Small intestine (tissue), 7 donors: Measurements from ENCODE around the gene ARID5B. TPM values are rescaled to one million over a fixed set of nuclear protein-coding genes. Genes with fewer than 3 reads are reported as not detected.

Source experiments
- DNase-seq, 2 donors: peaks; one replicate each; pipeline versions ENCODE4 v3.0.0 to v3.0.0-alpha.2; 2013
- FAIRE-seq: peaks from 2 replicates; lab custom pipeline; 2012; peaks lifted over from hg19 to GRCh38; lab: Jason Lieb, UNC
- H3K27ac ChIP-seq, 3 donors: one replicate each; pipeline ENCODE4 v1.5.1; 2013; ENCODE audit warnings: low read length in 2 of 3, mild to moderate bottlenecking in 2 of 3, control low read depth in 1 of 3, inconsistent platforms in 1 of 3, low read depth in 1 of 3, moderate library complexity in 1 of 3
- H3K27me3 ChIP-seq, 3 donors: one replicate each; pipeline ENCODE4 v1.6.1; 2013; ENCODE audit warnings: low read length in 3 of 3, inconsistent platforms in 1 of 3; ENCODE audit not compliant: control insufficient read depth in 3 of 3, insufficient read depth in 3 of 3
- H3K36me3 ChIP-seq, 3 donors: one replicate each; pipeline ENCODE4 v1.6.1; 2013; ENCODE audit warnings: low read length in 3 of 3, inconsistent platforms in 1 of 3, low read depth in 1 of 3, mild to moderate bottlenecking in 1 of 3, moderate library complexity in 1 of 3; ENCODE audit not compliant: control insufficient read depth in 3 of 3, insufficient read depth in 2 of 3
- H3K4me1 ChIP-seq, 3 donors: one replicate each; pipeline ENCODE4 v1.6.1; 2013; ENCODE audit warnings: low read length in 2 of 3, inconsistent platforms in 1 of 3, low read depth in 1 of 3, mild to moderate bottlenecking in 1 of 3, moderate library complexity in 1 of 3; ENCODE audit not compliant: control insufficient read depth in 3 of 3, insufficient read depth in 2 of 3
- H3K4me3 ChIP-seq, 3 donors: one replicate each; pipeline ENCODE4 v1.5.1; 2013; ENCODE audit warnings: low read length in 3 of 3, control low read depth in 1 of 3, inconsistent platforms in 1 of 3, low read depth in 1 of 3, mild to moderate bottlenecking in 1 of 3, moderate library complexity in 1 of 3
- H3K9me3 ChIP-seq, 2 donors: one replicate each; pipeline ENCODE4 v1.6.1; 2013; ENCODE audit warnings: low read depth in 1 of 2, low read length in 1 of 2; ENCODE audit not compliant: control insufficient read depth in 2 of 2, insufficient read depth in 1 of 2
- WGBS, 3 donors: extraction: QIAGEN DNeasy Blood & Tissue Kit; methylation state at CpG; one replicate each; pipeline ENCODE4 v1.1.7; 2013; 5-methylcytosine and 5-hydroxymethylcytosine counted together
- polyA plus RNA-seq, 4 donors: library from polyadenylated mRNA; stranded (reverse) in 3 of 4; unstranded in 1 of 4; fragments of 200-250 nt in 3 of 4; fragments of 120-200 nt in 1 of 4; gene quantifications; one replicate each; pipeline versions ENCODE4 v1.2.1 to v1.2.3, GENCODE V29; 2013
- donor health status: healthy with polysubstance abuse.
- donor health status: control.
- donor health status: control.
- donor health status: Bipolar disorder and iron deficiency.
- donor health status: healthy.

Gene ARID5B
- polyA plus RNA-seq, 4 donors: 1.1 to 24.6 (median 6.7) TPM

DNA sequence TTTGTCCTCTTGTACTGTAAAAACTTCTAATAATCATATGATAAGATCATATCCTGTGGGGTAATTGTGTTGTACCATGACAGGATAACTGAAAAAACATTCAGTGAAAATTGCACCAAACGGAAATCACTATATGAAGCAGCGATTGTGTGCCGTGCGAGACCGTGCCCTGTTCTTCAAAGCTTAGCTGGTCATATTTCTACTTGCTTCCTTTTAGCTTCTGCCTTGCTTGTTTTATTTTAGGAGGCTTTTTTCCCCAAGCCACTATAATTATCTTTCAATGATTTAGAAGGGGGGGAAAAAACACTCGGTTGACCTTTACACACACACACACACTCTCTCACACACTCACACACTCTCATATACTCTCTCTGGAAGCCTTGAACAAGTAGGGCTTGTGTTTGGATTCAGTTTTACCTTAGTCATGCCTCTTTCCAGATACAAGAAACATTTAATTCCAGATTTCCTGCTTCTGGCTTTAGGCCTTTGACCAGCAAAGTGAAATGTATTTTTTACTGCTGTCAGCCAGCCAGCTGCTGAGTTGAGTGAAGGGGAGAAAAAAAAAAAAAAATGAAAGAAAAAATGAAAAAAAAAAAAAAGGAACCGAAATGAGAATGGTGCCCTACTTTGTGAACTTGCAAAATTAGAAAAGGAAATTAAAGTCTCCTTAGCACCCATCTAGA is 181.4 kb downstream of the ARID5B start:
- H3K4me3 ChIP-seq: no peak overlapping the region
- peak overlapping the region; percentile 72 to 96 (median 78) for H3K27ac ChIP-seq
- H3K36me3 ChIP-seq: peaks cover 3 to 22% (median 11%) of the 10 kb centered on the region in 3 donors
- WGBS, 3 donors: 1 to 8% (median 7%) methylated on average over 7 of the region's 7 CpGs
- no peaks in the 10 kb centered on the region for H3K9me3 ChIP-seq
- DNase-seq (peak; percentile 59 to 75), FAIRE-seq (no peak)
- peaks cover 9 to 35% (median 19%) of the 10 kb centered on the region in 3 donors for H3K4me1 ChIP-seq
- H3K27me3 ChIP-seq: no peaks in the 10 kb centered on the region

DNA sequence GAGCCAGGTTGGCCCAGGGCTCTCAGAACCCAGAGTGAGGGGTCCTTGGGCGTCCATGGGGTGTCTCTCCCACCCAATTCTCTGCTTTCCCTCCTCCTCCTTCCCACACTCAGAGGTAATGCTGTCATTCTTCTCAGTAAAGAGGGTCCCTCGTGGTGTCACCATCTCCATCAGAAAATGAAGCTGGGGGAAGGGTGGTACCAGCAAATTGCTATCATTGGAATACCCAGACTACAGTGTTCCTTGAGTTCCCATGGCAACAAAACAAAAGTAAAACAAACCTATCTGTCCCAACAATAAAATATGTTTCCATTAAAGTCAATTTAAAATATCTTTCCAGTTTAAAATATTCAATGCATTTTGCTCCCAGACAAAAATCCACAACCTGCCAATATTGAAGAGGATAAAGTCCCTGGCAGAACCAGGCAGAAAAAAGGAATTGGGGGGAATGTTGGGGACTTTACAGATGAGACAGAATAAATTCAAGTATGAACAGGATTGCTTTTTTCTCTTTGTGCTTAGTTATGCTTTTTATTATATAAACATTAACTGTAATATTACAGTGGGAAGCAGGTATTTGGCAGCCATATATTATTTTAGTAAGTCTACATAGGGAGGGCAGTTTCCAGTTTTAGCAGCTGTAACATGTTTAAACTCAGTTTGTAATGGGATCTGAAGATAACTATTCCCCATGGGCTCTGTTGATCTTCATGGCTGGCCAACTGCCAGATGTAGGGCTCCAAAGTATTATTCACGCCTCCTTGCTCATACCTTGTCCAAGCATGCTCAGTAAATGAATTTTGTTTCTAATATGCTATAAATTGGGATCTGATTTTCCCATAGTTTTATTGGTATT is 182.1 kb downstream of the ARID5B start:
- peaks cover 9 to 40% (median 19%) of the 10 kb centered on the region in 3 donors for H3K4me1 ChIP-seq
- DNase-seq: peak; percentile 74 to 78
- H3K36me3 ChIP-seq: peaks cover 3 to 21% (median 13%) of the 10 kb centered on the region in 3 donors
- no peaks in the 10 kb centered on the region for H3K9me3 ChIP-seq
- H3K4me3 ChIP-seq: no peak overlapping the region
- peak overlapping the region; percentile 72 to 96 (median 78) for H3K27ac ChIP-seq
- no peaks in the 10 kb centered on the region for H3K27me3 ChIP-seq
- WGBS, 3 donors: 25 to 33% (median 31%) methylated on average over 3 of the region's 3 CpGs
- no peak for FAIRE-seq

DNA sequence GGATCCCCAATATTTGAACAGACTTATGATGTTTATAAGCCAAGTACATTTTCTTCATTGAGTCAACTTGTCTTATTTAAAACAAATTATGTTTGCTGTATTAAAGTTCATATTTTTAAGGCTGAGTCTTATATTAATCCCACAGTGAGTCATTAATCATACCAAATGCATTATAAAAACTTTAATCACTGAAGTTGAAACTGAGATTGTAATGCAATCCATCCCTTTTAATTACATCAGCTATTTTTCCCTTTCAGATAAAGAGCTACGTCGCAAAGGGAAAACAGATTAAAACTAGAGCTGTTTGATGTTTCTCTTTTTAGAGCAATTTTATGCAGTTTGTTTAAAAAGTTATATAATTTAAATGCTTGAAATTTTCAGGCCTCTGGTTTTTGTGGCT is 183.0 kb downstream of the ARID5B start:
- peaks cover 9 to 40% (median 19%) of the 10 kb centered on the region in 3 donors for H3K4me1 ChIP-seq
- WGBS, 3 donors: 16 to 39% (median 24%) methylated on average over 2 of the region's 2 CpGs
- H3K27me3 ChIP-seq: no peaks in the 10 kb centered on the region
- peak overlapping the region in 2 of 3 donors; percentile 19 to 72 for H3K27ac ChIP-seq
- no peaks in the 10 kb centered on the region for H3K9me3 ChIP-seq
- FAIRE-seq (peak; percentile 92), DNase-seq (peak in 1 of 2 donors; percentile 73)
- no peak overlapping the region for H3K4me3 ChIP-seq
- peaks cover 1 to 21% (median 11%) of the 10 kb centered on the region in 3 donors for H3K36me3 ChIP-seq

DNA sequence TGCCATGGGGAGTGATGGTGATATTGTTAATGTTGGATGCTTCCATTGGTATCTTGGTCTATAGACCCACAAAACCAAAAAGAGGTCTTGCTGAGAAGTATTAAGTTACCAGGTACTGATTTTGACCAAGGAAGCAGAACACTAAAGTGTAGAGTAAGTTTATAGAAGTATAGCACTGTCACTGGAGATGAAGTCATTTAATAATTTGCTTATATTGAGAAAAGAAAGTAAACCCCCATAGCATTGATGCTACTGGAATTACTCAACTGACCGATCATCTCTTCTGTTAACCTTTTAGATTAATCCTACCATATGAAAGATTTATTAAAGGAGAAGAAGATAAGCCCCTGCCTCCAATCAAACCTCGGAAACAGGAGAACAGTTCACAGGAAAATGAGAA is 183.9 kb downstream of the ARID5B start:
- no peak overlapping the region for H3K4me3 ChIP-seq
- FAIRE-seq: no peak
- H3K4me1 ChIP-seq: peaks cover 9 to 40% (median 19%) of the 10 kb centered on the region in 3 donors
- H3K9me3 ChIP-seq: no peaks in the 10 kb centered on the region
- H3K36me3 ChIP-seq: peaks cover 0 to 17% (median 11%) of the 10 kb centered on the region in 3 donors
- DNase-seq: no peak
- 84 to 85% (median 85%) methylated on average over 2 of the region's 2 CpGs for WGBS, 3 donors
- no peaks in the 10 kb centered on the region for H3K27me3 ChIP-seq
- no peak overlapping the region for H3K27ac ChIP-seq

DNA sequence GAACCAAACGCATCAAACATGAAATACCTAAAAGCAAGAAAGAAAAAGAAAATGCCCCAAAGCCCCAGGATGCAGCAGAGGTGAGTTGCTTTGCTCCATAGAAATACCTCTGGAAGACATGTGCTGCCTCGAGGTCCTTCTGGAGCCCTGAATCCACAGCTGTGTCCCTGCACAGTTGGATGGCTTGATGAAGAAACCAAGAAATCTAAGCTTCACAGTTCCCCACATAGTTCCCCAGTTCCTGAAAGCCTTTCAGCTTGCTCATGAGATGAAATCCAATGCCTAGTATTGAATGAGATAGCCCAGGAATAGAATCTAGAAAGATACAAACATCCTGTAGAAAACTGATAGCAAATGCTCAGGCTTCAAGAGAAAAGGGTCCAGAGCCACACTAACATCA is 184.3 kb downstream of the ARID5B start:
- Histone ChIP-seq H3K27ac (no peak overlapping the region), H3K36me3 (peaks cover 2 to 18% (median 13%) of the 10 kb centered on the region in 3 donors), H3K4me3 (no peak overlapping the region), H3K4me1 (peaks cover 9 to 40% (median 19%) of the 10 kb centered on the region in 3 donors), H3K9me3 (no peaks in the 10 kb centered on the region), H3K27me3 (no peaks in the 10 kb centered on the region)
- FAIRE-seq (no peak), DNase-seq (no peak)
- WGBS, 3 donors: 89 to 98% (median 91%) methylated on average over 2 of the region's 2 CpGs

DNA sequence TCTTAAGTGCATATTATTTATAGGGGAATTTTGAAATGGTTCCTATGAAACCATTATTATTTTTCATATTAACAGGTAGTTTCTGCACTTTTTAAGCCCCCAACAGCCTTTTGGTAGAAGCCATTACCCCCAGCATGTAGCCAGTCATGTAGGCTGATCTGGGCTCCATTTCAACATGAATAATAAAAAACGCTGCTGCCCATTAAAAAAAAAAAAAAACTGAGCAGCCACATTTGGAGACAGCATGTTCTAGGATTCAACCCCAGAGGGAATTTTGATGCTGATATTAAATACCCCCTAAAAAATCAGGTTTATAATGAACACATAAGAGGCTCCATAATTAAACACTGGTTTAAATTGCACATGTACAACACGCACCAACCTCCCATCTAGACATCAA is 185.8 kb downstream of the ARID5B start:
- FAIRE-seq (no peak), DNase-seq (no peak)
- Histone ChIP-seq H3K9me3 (no peaks in the 10 kb centered on the region), H3K4me3 (no peak overlapping the region), H3K36me3 (peaks cover 6 to 33% (median 17%) of the 10 kb centered on the region in 3 donors), H3K27ac (no peak overlapping the region), H3K4me1 (peaks cover 7 to 25% (median 10%) of the 10 kb centered on the region in 3 donors), H3K27me3 (no peaks in the 10 kb centered on the region)
- WGBS, 3 donors: 82 to 90% (median 87%) methylated on average over 2 of the region's 2 CpGs

DNA sequence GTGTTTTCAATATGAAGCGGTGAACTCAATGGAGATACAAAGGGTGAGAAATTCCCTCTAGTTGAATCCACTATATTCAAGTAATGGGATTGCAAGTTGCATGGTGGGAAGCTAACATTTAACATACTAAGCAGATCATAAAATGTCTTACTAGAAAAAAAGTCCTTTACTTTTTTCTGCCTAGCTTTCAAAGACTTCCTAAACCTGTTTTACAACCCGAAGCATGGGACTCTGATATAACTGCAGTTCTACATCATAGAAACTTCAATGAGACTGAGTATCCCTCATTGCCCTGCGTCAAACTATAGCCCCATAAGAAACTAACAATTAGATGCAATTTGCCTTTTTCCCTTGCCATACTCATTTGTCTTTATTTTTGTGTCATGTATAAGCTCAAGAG is 187.3 kb downstream of the ARID5B start:
- Histone ChIP-seq H3K27me3 (no peaks in the 10 kb centered on the region), H3K4me3 (no peak overlapping the region), H3K9me3 (no peaks in the 10 kb centered on the region), H3K4me1 (peaks cover 3 to 22% (median 4%) of the 10 kb centered on the region in 3 donors), H3K27ac (peak overlapping the region in 1 of 3 donors; percentile 8), H3K36me3 (peaks cover 6 to 43% (median 17%) of the 10 kb centered on the region in 3 donors)
- DNase-seq (peak in 1 of 2 donors; percentile 50), FAIRE-seq (no peak)
- 78 to 92% (median 85%) methylated on average over 3 of the region's 3 CpGs for WGBS, 3 donors

DNA sequence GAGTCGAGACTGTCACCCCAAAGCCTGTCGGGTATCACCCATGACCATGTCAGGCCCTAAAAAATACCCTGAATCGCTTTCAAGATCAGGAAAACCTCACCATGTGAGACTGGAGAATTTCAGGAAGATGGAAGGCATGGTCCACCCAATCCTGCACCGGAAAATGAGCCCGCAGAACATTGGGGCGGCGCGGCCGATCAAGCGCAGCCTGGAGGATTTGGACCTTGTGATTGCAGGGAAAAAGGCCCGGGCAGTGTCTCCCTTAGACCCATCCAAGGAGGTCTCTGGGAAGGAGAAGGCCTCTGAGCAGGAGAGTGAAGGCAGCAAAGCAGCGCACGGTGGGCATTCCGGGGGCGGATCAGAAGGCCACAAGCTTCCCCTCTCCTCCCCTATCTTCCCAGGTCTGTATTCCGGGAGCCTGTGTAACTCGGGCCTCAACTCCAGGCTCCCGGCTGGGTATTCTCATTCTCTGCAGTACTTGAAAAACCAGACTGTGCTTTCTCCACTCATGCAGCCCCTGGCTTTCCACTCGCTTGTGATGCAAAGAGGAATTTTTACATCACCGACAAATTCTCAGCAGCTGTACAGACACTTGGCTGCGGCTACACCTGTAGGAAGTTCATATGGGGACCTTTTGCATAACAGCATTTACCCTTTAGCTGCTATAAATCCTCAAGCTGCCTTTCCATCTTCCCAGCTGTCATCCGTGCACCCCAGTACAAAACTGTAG is 191.0 kb downstream of the ARID5B start:
- peaks cover 0 to 21% (median 0%) of the 10 kb centered on the region in 3 donors for H3K4me1 ChIP-seq
- peaks cover 6 to 29% (median 11%) of the 10 kb centered on the region in 3 donors for H3K36me3 ChIP-seq
- no peak for DNase-seq
- no peak overlapping the region for H3K4me3 ChIP-seq
- WGBS, 3 donors: 94 to 98% (median 96%) methylated on average over 22 of the region's 22 CpGs
- no peaks in the 10 kb centered on the region for H3K9me3 ChIP-seq
- no peak for FAIRE-seq
- no peak overlapping the region for H3K27ac ChIP-seq
- no peaks in the 10 kb centered on the region for H3K27me3 ChIP-seq
